HCT116 (cell line): ENCODE results near the gene IL21R. TPM values are rescaled to one million over a fixed set of nuclear protein-coding genes. Genes with fewer than 3 reads are reported as not detected.

Experiments used
- ATAC-seq: fragments of 200-7000 bp; cut with Tn5 transposase; 2 replicates; pipeline ENCODE4 v1.9.1; 2020; ENCODE audit warnings: mild to moderate bottlenecking, moderate library complexity
- BruUV-seq: library from RNA; stranded (reverse); fragments of 400-500 nt; replicated peaks from 2 replicates; lab custom pipeline; 2021; lab: Mats Ljungman, UMichigan
- CTCF ChIA-PET: fragments of 300-600 bp; sonication (Branson Sonifier 250); formaldehyde crosslinking; loops from one replicate; lab custom pipeline; 2021; ENCODE audit warnings: antibody characterized with exemption; lab: Charles Lee
- POLR2A ChIA-PET: fragments of 300-600, 350-600 bp; sonication (Branson Sonifier 250); formaldehyde crosslinking; loops from one replicate; lab custom pipeline; 2021; ENCODE audit warnings: antibody characterized with exemption; lab: Charles Lee
- RAD21 ChIA-PET, 2 experiments: fragments of 300-600 bp; sonication (Branson Sonifier 250); formaldehyde crosslinking; loops; one replicate each; lab custom pipeline; 2023; ENCODE audit warnings: low total read pairs in 2 of 2; ENCODE audit not compliant: uncharacterized antibody in 2 of 2, unreplicated experiment in 2 of 2, low non-redundant PET in 1 of 2; lab: Charles Lee
- DNase-seq: peaks from one replicate; pipeline ENCODE4 v3.0.0-alpha.2; 2010; ENCODE audit warnings: low read depth, low spot score
- H2AFZ ChIP-seq: fragments of 200-600 bp; shearing (Covaris generic), sonication (generic); 2 replicates; pipeline ENCODE4 v1.6.1; 2017; ENCODE audit warnings: low read depth, mixed run types, mixed read lengths, antibody characterized with exemption, low read length; ENCODE audit not compliant: poor library complexity, severe bottlenecking
- H3K27ac ChIP-seq: 2 replicates; pipeline ENCODE4 v1.5.1; 2012; ENCODE audit warnings: low read depth, low read length
- H3K27me3 ChIP-seq: fragments of 200-600 bp; sonication (generic); 2 replicates; pipeline ENCODE4 v1.6.1; 2016; ENCODE audit warnings: mixed run types, low read length, mixed read lengths; ENCODE audit not compliant: insufficient read depth
- H3K36me3 ChIP-seq, 2 experiments: fragments of 200-500 bp in 1 of 2; fragments of 200-600 bp in 1 of 2; sonication (Bioruptor generic) in 1 of 2; sonication (generic) in 1 of 2; 2 replicates each; pipeline versions ENCODE4 v1.5.1 to v1.6.1; 2014 to 2016; ENCODE audit warnings: low read length in 2 of 2, inconsistent platforms in 1 of 2, mixed read lengths in 1 of 2, mixed run types in 1 of 2; ENCODE audit not compliant: insufficient read depth in 2 of 2, control insufficient read depth in 1 of 2
- H3K4me1 ChIP-seq, 2 experiments: fragments of 200-600 bp in 1 of 2; sonication (generic) in 1 of 2; 2 replicates each; pipeline versions ENCODE4 v1.5.1 to v1.6.1; 2012 to 2017; ENCODE audit warnings: low read length in 2 of 2, inconsistent platforms in 1 of 2, mild to moderate bottlenecking in 1 of 2, mixed read lengths in 1 of 2, mixed run types in 1 of 2, moderate library complexity in 1 of 2; ENCODE audit not compliant: insufficient read depth in 2 of 2, control insufficient read depth in 1 of 2
- H3K4me2 ChIP-seq: fragments of 200-600 bp; sonication (generic); 2 replicates; pipeline ENCODE4 v1.6.1; 2017; ENCODE audit warnings: mixed run types, low read length, mixed read lengths
- H3K4me3 ChIP-seq, 2 experiments: fragments of 200-600 bp in 1 of 2; sonication (generic) in 1 of 2; replicated peaks in 1 of 2; 2 replicates each; pipeline ENCODE4 v1.5.1; 2011 to 2016; ENCODE audit warnings: low read length in 2 of 2, control low read depth in 1 of 2, low read depth in 1 of 2, mild to moderate bottlenecking in 1 of 2, mixed read lengths in 1 of 2, mixed run types in 1 of 2
- H3K79me2 ChIP-seq: fragments of 200-600 bp; sonication (generic); 2 replicates; pipeline ENCODE4 v1.6.1; 2017; ENCODE audit warnings: mild to moderate bottlenecking, mixed run types, low read length, moderate library complexity, mixed read lengths; ENCODE audit not compliant: insufficient read depth
- H3K9ac ChIP-seq: fragments of 200-600 bp; sonication (generic); 2 replicates; pipeline ENCODE4 v1.6.1; 2016; ENCODE audit warnings: low read length, mixed read lengths
- H3K9me2 ChIP-seq: fragments of 200-600 bp; sonication (generic), shearing (Covaris generic); 2 replicates; pipeline ENCODE4 v1.6.1; 2017; ENCODE audit warnings: mixed run types, mild to moderate bottlenecking, moderate library complexity; ENCODE audit not compliant: insufficient read depth
- H3K9me3 ChIP-seq, 2 experiments: fragments of 200-500 bp in 1 of 2; fragments of 200-600 bp in 1 of 2; sonication (Bioruptor generic) in 1 of 2; sonication (generic) in 1 of 2; 2 replicates each; pipeline ENCODE4 v1.6.1; 2014 to 2017; ENCODE audit warnings: low read length in 2 of 2, mixed read lengths in 2 of 2, inconsistent platforms in 1 of 2, low read depth in 1 of 2, mild to moderate bottlenecking in 1 of 2, mixed run types in 1 of 2, moderate library complexity in 1 of 2; ENCODE audit not compliant: control insufficient read depth in 1 of 2, insufficient read depth in 1 of 2
- H4K20me1 ChIP-seq: fragments of 200-600 bp; sonication (generic), shearing (Covaris generic); 2 replicates; pipeline ENCODE4 v1.6.1; 2017; ENCODE audit warnings: mixed run types, mild to moderate bottlenecking, moderate library complexity; ENCODE audit not compliant: insufficient read depth
- EGR1 ChIP-seq: IDR thresholded peaks from 2 replicates; pipeline ENCODE4 v1.6.1; 2012; ENCODE audit warnings: low read depth
- EZH2phosphoT487 ChIP-seq: fragments of 200-600 bp; IDR thresholded peaks from 2 replicates; pipeline ENCODE4 v1.6.1; 2018; ENCODE audit warnings: antibody characterized with exemption, borderline replicate concordance
- POLR2A ChIP-seq: IDR thresholded peaks from 2 replicates; pipeline ENCODE4 v1.7.0; 2011; ENCODE audit warnings: borderline replicate concordance; ENCODE audit not compliant: insufficient read depth, insufficient read length; ENCODE audit errors: extremely low read depth
- REST ChIP-seq: IDR thresholded peaks from 2 replicates; pipeline ENCODE4 v1.6.1; 2012; ENCODE audit warnings: low read depth
- SIN3A ChIP-seq: IDR thresholded peaks from 2 replicates; pipeline ENCODE4 v1.6.1; 2012; ENCODE audit warnings: low read depth
- SRF ChIP-seq: IDR thresholded peaks from 2 replicates; pipeline ENCODE4 v1.6.1; 2012; ENCODE audit warnings: low read depth
- TCF7L2 ChIP-seq: IDR thresholded peaks from 2 replicates; pipeline ENCODE4 v1.7.0; 2011; ENCODE audit warnings: borderline replicate concordance, inconsistent platforms; ENCODE audit not compliant: insufficient read depth, insufficient read length; ENCODE audit errors: extremely low read depth
- intact Hi-C: fragments of 100-400 bp; cut with micrococcal nuclease; formaldehyde crosslinking; loops from 2 replicates; pipeline ENCODE4 v1.10.0; 2022
- total RNA-seq: library from RNA; stranded (reverse); gene quantifications from one replicate; pipeline ENCODE4 v1.2.1, GENCODE V29; 2021; ENCODE audit not compliant: unreplicated experiment

The IL21R gene
- total RNA-seq, 1 experiment from 2014 or later: 1.2 TPM

DNA sequence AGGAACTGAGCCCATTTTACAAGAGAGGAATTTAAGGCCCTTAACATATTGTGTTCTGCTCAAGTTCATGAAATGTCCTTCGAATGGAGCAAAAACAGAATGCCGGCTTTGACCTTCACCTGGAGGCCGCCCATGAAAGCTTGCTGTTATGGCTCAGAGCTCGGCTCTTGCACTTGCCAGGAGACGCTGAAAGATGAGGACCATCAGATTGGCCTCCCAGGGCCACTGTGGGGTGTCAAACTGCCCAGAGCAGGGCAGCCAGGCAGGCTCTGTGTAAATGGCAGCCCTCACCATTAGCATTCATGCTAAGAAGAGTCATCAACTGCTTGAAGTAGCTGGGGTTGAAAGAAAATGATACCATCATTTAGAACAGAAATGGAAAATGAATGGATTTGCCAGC lies 39.3 kb downstream of the IL21R start:
- ChIA-PET POLR2A (no interaction called here), CTCF (no interaction called here), RAD21 (no interaction called here)
- no peak overlapping the region for H3K4me2 ChIP-seq
- ATAC-seq: no peak
- no peak overlapping the region for H3K9ac ChIP-seq
- no peak overlapping the region for H3K27ac ChIP-seq
- H3K27me3 ChIP-seq: no peaks in the 10 kb centered on the region
- BruUV-seq: no TSS peak
- no peak overlapping the region for H3K4me3 ChIP-seq
- intact Hi-C loops: no loop called here
- H3K4me1 ChIP-seq: no peaks in the 10 kb centered on the region
- H3K36me3 ChIP-seq: no peaks in the 10 kb centered on the region
- no peak for DNase-seq
- H4K20me1 ChIP-seq: no peaks in the 10 kb centered on the region
- no peaks in the 10 kb centered on the region for H3K79me2 ChIP-seq
- H2AFZ ChIP-seq: no peak overlapping the region
- TF ChIP-seq SIN3A (no peak), EGR1 (no peak), POLR2A (no peak), TCF7L2 (no peak), SRF (no peak), REST (no peak)
- peaks cover 0 to 15% of the 10 kb centered on the region in 2 experiments; a peak in 2 of 4 replicates for H3K9me3 ChIP-seq
- no peaks in the 10 kb centered on the region for H3K9me2 ChIP-seq

- no TSS peak for BruUV-seq
- Histone ChIP-seq H3K9me2 (no peaks in the 10 kb centered on the region), H3K36me3 (no peaks in the 10 kb centered on the region), H3K9me3 (peaks cover 0 to 15% of the 10 kb centered on the region in 2 experiments; a peak in 2 of 4 replicates), H4K20me1 (no peaks in the 10 kb centered on the region), H3K27ac (no peak overlapping the region), H3K27me3 (no peaks in the 10 kb centered on the region), H3K4me2 (no peak overlapping the region), H3K9ac (no peak overlapping the region), H3K79me2 (no peaks in the 10 kb centered on the region), H2AFZ (no peak overlapping the region), H3K4me1 (no peaks in the 10 kb centered on the region), H3K4me3 (no peak overlapping the region)
- ATAC-seq: no peak
- ChIA-PET POLR2A (no interaction called here), RAD21 (no interaction called here), CTCF (no interaction called here)
- no peak for DNase-seq
- TF ChIP-seq EZH2phosphoT487: no peak
- intact Hi-C loops: no loop called here
These were observed 40.0 kb downstream of the IL21R start for GRCh38 chr16:27441998-27442397.
